Measurements from ENCODE around the gene HOMEZ.

HOMEZ gene

DNA sequence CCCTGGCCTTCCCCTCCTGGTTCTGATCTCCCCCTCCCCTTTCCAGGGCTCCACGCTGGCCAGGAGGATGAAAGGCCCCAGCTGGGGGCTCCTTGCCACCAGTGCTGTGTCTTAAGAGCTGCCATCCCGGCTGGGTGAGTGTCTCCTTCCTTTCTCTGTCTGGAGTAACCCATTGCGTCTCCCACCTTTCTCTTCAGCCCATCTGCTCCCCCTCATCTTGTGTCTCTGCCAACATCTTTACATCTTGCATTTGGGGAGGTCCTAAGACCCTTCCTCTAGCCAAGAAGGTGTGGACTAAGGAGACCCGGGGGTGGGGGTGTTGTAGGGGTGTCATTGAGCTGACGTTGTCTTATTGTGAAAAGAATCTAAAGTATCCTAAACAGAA lies 21.2 kb upstream of the HOMEZ start:
- no peak for DNase-seq

GRCh38 chr14:23306412-23307145 lies 20.6 kb upstream of the HOMEZ start, which contains the start of gene BCL2L2:
TSS of gene BCL2L2 (plus strand) at chr14:23306833. CDS start at chr14:23307768, 935 bp downstream.
- peak; percentile 85 for DNase-seq

GRCh38 chr14:23302290-23303225 lies 16.6 kb upstream of the HOMEZ start, which contains the start of gene PPP1R3E:
TSS of gene PPP1R3E (minus strand) at chr14:23302859. CDS start at chr14:23302576, 283 bp downstream.
- peak; percentile 68 for DNase-seq

DNA sequence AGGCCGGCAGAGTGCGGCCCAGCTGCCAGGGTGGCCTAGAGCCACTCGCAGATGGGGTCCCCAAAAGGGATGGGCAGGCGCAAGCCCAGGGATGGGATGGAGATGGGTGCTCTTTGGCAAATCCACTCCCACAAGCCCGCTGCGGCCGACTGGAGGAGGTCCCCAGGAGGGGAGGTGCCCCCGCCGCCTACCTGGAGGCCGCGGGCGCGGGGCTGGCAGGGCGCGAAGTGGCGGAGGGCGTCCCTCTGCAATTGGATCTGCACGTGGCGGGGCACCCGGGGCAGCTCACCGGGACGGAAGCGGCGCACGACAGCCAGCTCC lies 16.0 kb upstream of the HOMEZ start:
- DNase-seq: no peak

DNA sequence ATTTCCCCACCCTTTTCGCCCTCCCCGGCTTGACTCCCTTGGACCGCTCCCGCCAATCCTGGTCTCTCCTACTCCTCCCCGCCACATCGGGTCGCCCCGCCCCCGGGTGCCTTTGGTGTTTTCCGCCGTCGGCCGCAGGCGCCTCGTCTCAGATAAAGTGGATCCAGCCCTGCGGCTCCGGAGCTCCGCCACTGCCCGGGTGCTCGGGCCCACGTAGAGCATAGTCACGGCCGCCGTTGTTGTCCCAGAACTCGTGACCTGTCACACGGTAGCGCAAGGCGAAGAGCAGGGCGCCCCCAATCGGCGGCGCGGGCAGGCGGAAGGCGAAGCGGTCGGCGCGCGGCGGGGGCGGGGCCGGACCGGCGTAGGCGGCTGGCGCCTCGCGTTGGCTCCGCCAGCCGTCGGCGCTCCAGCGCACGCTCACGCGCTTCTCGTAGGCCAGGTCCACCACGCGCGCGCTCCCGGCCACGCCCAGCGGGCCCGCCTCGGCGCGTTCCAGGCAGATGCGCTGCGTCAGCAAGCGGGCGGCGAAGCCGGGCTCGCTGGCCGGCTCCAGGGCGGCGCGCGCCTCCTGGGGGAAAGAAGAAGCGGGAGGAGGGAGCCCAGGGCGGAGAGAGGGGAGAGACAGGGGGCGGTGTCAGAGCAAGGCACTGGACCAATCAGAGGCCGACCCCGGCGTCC lies 15.5 kb upstream of the HOMEZ start:
- peak; percentile 98 for DNase-seq

- no peak for DNase-seq
These were observed 14.8 kb upstream of the HOMEZ start for GRCh38 chr14:23300687-23301223.

GRCh38 chr14:23299986-23300686 lies 14.2 kb upstream of the HOMEZ start:
- peak; percentile 37 for DNase-seq

DNA sequence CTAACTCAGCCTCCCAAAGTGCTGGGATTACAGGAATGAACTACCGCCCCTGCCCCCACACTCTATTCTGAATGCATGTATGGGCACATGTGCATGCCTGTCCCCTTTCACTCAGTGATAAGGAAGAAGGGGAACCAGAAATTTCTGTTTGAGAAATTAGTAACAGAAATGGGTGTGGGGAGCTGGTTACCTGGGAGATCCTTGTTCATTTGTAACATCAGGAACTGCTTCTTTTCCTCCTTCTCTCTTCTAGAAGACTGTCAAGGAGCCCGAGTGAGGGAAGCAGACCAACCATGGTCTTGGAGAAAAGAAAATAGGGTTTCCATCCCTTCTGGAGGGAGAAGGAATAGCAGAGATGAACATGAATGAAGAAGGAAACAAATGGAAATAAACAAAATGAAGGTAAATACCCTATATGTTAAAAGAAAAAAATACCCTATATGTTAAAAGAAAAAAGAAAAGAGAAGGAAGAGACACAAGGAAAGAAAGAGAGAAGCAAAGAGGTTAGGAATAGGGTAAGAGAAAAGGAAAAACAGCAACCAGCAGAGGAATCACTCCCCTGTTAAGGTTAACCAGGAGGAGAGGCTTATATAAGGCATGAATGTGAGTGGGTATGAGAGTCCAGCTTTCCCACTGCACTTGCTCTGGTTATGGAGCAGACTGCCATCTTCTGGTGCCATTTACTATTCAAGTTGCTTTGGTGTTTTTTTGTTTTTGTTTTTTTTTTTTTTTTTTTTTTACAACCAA lies 13.5 kb upstream of the HOMEZ start:
- DNase-seq: peak; percentile 60

DNA sequence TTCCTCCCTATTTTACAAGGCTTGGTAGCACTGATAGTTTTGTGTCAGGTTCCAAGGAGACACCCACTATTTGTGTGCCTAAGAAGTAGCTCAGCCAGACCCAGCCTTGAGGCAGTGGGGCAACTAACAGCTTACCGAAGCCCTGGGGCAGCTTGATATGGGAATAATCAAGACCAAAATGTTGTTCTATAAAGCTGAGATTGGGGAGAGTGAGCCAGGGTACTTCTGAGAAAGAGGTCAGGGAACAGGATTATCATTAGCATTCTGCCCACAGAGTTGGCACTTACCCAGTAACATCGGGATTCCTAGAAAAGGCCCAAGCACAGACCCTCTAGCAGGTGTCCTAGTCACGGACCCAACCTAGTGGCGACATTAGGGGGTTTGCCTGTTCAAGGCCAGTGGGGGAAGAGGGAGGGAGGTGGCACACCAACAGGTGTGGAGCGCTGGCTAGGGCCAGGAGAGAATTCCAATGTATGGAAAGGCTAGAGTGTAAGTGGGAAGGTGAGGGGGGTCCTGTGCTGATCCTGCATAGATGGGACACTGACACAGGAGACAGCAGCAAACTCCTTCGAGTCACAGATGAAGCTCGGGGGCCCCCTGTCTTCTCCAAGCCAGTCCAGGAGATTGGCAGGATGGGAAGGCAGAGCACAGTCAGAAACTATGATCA lies 11.8 kb upstream of the HOMEZ start:
- no peak for DNase-seq

DNA sequence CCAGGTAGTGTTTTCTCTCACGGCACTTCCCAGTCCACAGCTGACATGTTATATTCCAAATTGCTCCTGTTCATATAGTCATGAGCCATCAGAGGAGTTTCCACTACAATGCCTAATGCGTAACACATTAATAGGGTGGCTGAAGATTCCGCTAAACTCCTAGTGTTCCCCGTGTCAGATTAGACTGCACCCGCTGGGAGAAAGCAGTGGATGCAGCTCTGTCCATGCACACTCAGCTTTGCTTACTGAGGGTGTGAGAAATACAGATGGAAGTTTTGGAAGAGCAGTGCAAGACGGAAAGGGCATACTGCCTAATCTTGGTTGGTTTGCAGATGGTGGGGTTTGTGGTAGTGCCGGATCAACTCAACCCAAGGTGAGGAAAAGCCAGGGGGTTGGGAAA lies 11.2 kb upstream of the HOMEZ start:
- DNase-seq: no peak

- no peak for DNase-seq
These were observed 10.3 kb upstream of the HOMEZ start for GRCh38 chr14:23296012-23296777.

- peak; percentile 79 for DNase-seq
These were observed 9.0 kb upstream of the HOMEZ start for GRCh38 chr14:23294734-23295561.

DNA sequence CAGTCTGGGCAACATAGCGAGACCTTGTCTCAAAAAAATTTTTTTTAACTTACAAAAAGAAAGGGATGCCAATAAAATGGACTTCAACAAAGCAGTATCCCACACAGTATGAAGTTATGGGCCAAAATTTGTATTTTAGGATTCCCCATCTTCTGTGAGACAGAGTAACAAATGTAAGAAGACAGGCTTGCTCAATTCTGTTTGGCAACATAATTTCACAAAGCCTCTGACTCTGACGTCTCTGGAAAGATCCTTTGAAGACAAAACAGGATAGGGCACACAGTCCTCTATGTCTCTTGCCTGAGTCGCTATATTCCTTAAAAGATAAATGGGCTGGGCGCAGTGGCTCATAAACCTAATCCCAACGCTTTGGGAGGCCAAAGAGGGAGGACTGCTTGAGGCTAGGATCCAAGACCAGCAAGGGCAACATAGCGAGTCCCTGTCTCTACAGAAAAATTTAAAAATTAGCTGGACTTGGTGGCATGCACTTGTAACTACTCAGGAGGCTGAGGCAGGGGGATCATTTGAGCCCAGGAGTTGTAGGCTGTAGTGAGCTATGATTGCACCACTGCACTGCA lies 1.1 kb upstream of the HOMEZ start:
- DNase-seq: no peak

GRCh38 chr14:23285530-23286019 lies 357 bp downstream of the HOMEZ start:
- peak; percentile 58 for DNase-seq

- DNase-seq: peak; percentile 52
These were observed 1.0 kb downstream of the HOMEZ start for GRCh38 chr14:23284654-23285529.

DNA sequence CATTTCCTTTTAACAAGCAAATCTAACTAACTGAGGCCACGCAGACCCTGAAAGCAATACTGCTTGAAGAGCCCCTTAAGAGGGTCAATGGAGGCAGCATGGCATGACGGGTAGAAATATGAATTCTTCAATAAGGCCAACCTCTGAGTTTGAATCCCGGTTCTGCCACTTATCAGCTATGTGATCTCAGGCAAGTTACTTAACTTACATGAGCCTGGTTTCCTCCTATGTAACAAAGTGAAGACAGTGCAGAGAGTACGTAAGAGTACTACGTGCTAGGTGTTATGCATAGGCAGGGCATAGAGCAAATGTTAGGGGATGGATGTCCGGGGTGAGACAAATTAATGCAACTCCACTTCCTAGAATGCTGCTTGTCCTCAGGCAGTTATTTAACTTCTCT lies 4.7 kb downstream of the HOMEZ start:
- DNase-seq: no peak

GRCh38 chr14:23277928-23278327 lies 8.0 kb downstream of the HOMEZ start:
- DNase-seq: peak; percentile 17

GRCh38 chr14:23277189-23277588 lies 8.7 kb downstream of the HOMEZ start:
- DNase-seq: no peak
